Stomach (tissue), 4 donors: ENCODE results near the gene COLEC12.

Source experiments
- CTCF ChIP-seq, 7 experiments: fragments of 450-650 bp in 4 of 7; fragments of 200-600 bp in 3 of 7; sonication (generic) in 3 of 7; IDR thresholded peaks; one replicate each; pipeline ENCODE4 v1.5.1; 2016 to 2019; ENCODE audit warnings: antibody characterized with exemption in 7 of 7, control low read depth in 2 of 7, mild to moderate bottlenecking in 1 of 7
- EP300 ChIP-seq: sonication (generic); formaldehyde crosslinking; IDR thresholded peaks from one replicate; pipeline ENCODE4 v1.6.1; 2017; ENCODE audit warnings: antibody characterized with exemption
- POLR2A ChIP-seq, 4 donors: fragments of 450-650 bp; IDR thresholded peaks; one replicate each; pipeline ENCODE4 v1.6.1; 2016; ENCODE audit warnings: antibody characterized with exemption in 4 of 4, control low read depth in 2 of 4, mild to moderate bottlenecking in 1 of 4, moderate library complexity in 1 of 4

GRCh38 chr18:396556-396955 is 103.9 kb downstream of the COLEC12 start:
- TF ChIP-seq CTCF (IDR thresholded peaks at IDR 0.05) = no peak
- TF ChIP-seq POLR2A (IDR thresholded peaks at IDR 0.05) = no peak
- TF ChIP-seq EP300 = no peak
